ENCODE measurements around the gene FAM193A. TPM values are rescaled to one million over a fixed set of nuclear protein-coding genes. Genes with fewer than 3 reads are reported as not detected.

The FAM193A gene
- total RNA-seq, 1 donor from 2014 or later: 28.8 TPM

DNA sequence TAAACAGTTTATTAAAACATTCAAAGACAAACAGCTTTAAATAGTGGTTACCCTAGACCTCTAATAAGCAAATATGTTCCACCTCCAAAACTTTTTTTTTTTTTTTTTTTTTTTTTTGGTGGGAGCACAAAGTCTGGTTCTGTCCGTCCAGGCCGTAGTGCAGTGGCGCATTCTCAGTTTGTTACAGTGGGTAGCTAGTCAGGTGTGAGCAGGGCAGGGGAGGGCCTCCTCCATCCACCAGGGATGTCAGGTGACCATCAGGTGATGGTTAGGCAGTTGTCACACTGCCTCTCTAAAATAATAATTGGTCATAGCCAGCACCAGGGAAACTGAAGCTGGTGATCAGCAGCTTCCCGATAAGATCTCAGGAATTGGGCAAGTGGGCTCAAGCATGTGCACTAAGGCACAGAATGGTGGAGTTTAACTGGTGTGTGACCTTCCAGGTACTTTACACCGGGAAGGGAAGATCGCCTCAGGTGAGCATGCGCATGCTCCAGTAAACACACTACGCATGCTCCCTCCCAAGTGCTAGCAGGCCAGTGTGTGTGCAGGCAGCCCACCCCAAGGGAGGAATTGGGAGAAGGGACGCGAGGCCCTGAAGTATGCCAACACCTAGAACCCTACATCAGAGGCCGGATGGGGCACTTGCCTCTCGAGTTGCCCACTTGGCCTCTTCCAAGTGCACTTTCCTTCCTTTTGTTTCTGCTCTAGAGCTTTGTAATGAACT, 192.5 kb downstream of the FAM193A start:
- H3K9me3 Mint-ChIP-seq (ENCODE audit: unreplicated experiment): no peaks in the 10 kb centered on the region
- no peak overlapping the region for H3K4me3 Mint-ChIP-seq (ENCODE audit: unreplicated experiment)
- no peak for TF ChIP-seq EZH2 (IDR thresholded peaks at IDR 0.05; ENCODE audit: insufficient read depth, low read length)
- TF ChIP-seq, protein P1, sequence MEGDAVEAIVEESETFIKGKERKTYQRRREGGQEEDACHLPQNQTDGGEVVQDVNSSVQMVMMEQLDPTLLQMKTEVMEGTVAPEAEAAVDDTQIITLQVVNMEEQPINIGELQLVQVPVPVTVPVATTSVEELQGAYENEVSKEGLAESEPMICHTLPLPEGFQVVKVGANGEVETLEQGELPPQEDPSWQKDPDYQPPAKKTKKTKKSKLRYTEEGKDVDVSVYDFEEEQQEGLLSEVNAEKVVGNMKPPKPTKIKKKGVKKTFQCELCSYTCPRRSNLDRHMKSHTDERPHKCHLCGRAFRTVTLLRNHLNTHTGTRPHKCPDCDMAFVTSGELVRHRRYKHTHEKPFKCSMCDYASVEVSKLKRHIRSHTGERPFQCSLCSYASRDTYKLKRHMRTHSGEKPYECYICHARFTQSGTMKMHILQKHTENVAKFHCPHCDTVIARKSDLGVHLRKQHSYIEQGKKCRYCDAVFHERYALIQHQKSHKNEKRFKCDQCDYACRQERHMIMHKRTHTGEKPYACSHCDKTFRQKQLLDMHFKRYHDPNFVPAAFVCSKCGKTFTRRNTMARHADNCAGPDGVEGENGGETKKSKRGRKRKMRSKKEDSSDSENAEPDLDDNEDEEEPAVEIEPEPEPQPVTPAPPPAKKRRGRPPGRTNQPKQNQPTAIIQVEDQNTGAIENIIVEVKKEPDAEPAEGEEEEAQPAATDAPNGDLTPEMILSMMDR (IDR thresholded peaks at IDR 0.05; ENCODE audit: insufficient read depth, low read depth, low read length): no peak
- H3K79me2 ChIP-seq (ENCODE audit: insufficient read depth, low read length): no peaks in the 10 kb centered on the region
- peaks cover 21% of the 10 kb centered on the region for H3K36me3 Mint-ChIP-seq (ENCODE audit: low read depth, unreplicated experiment)
- no peaks in the 10 kb centered on the region for H3K4me1 ChIP-seq (ENCODE audit: insufficient read depth, low read length)
- FAIRE-seq (no peak), DNase-seq (ENCODE audit: low read depth) (no peak)
- no peaks in the 10 kb centered on the region for H3K27me3 Mint-ChIP-seq (ENCODE audit: low read depth, unreplicated experiment)
- H3K4me3 ChIP-seq (ENCODE audit: insufficient read depth, low read depth, low read length): no peak overlapping the region
- no peaks in the 10 kb centered on the region for H3K4me1 Mint-ChIP-seq (ENCODE audit: low read depth, unreplicated experiment)
- H3K36me3 ChIP-seq (ENCODE audit: insufficient read depth, low read length): peaks cover 7% of the 10 kb centered on the region
- H2AFZ ChIP-seq (ENCODE audit: low read depth, low read length): no peak overlapping the region
- no peak overlapping the region for H3K9ac ChIP-seq (ENCODE audit: low read length)
- no peak overlapping the region for H3K27ac ChIP-seq (ENCODE audit: low read depth, low read length)
- no peaks in the 10 kb centered on the region for H3K9me3 ChIP-seq (ENCODE audit: insufficient read depth, low read depth, low read length)
- H4K20me1 ChIP-seq (ENCODE audit: insufficient read depth, low read length): no peaks in the 10 kb centered on the region
- no peak overlapping the region for H3K27ac Mint-ChIP-seq (ENCODE audit: unreplicated experiment)
- no peak overlapping the region for H3K4me2 ChIP-seq (ENCODE audit: low read length)
- no peaks in the 10 kb centered on the region for H3K27me3 ChIP-seq (ENCODE audit: insufficient read depth, low read length)

- H3K79me2 ChIP-seq (ENCODE audit: insufficient read depth, low read length): no peaks in the 10 kb centered on the region
- no peaks in the 10 kb centered on the region for H4K20me1 ChIP-seq (ENCODE audit: insufficient read depth, low read length)
- Mint-ChIP-seq H3K27ac (ENCODE audit: unreplicated experiment) (no peak overlapping the region), H3K36me3 (ENCODE audit: low read depth, unreplicated experiment) (peaks cover 22% of the 10 kb centered on the region), H3K9me3 (ENCODE audit: unreplicated experiment) (no peaks in the 10 kb centered on the region), H3K4me1 (ENCODE audit: low read depth, unreplicated experiment) (no peaks in the 10 kb centered on the region), H3K4me3 (ENCODE audit: unreplicated experiment) (no peak overlapping the region), H3K27me3 (ENCODE audit: low read depth, unreplicated experiment) (no peaks in the 10 kb centered on the region)
- H3K36me3 ChIP-seq (ENCODE audit: insufficient read depth, low read length): peaks cover 7% of the 10 kb centered on the region
- H3K4me2 ChIP-seq (ENCODE audit: low read length): no peak overlapping the region
- no peaks in the 10 kb centered on the region for H3K9me3 ChIP-seq (ENCODE audit: insufficient read depth, low read depth, low read length)
- no peaks in the 10 kb centered on the region for H3K27me3 ChIP-seq (ENCODE audit: insufficient read depth, low read length)
- H3K4me1 ChIP-seq (ENCODE audit: insufficient read depth, low read length): no peaks in the 10 kb centered on the region
- TF ChIP-seq EZH2 (IDR thresholded peaks at IDR 0.05; ENCODE audit: insufficient read depth, low read length): no peak
- TF ChIP-seq, protein P1 (IDR thresholded peaks at IDR 0.05; ENCODE audit: insufficient read depth, low read depth, low read length): no peak
- no peak overlapping the region for H3K4me3 ChIP-seq (ENCODE audit: insufficient read depth, low read depth, low read length)
- H3K9ac ChIP-seq (ENCODE audit: low read length): no peak overlapping the region
- FAIRE-seq (no peak), DNase-seq (ENCODE audit: low read depth) (no peak)
- no peak overlapping the region for H3K27ac ChIP-seq (ENCODE audit: low read depth, low read length)
- H2AFZ ChIP-seq (ENCODE audit: low read depth, low read length): no peak overlapping the region
These were observed 193.1 kb downstream of the FAM193A start for GRCh38 chr4:2729533-2729875.

DNA sequence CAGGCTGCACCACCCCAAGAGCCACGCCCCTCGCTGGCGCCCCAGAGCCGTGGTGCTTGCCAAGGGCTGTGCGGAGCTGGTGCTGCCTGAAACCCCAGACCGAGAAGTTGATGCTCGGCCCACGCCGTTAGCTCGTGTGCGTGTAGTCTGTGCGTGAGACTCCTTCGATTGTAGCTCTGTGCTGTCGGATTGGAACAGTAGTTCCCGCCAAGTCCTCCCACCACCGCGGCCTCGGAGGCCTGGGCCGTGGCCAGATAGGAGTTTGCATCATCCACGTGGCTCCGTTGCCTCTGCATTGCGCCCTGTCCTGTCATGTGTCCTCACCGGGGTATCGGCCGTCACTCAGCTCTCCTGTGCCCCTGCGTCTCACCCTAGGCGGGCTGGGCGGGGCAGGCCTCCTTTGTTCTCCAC, 195.5 kb downstream of the FAM193A start:
- H3K9ac ChIP-seq (ENCODE audit: low read length): no peak overlapping the region
- H3K4me3 Mint-ChIP-seq (ENCODE audit: unreplicated experiment): no peak overlapping the region
- no peaks in the 10 kb centered on the region for H3K4me1 Mint-ChIP-seq (ENCODE audit: low read depth, unreplicated experiment)
- no peak overlapping the region for H3K4me2 ChIP-seq (ENCODE audit: low read length)
- peaks cover 7% of the 10 kb centered on the region for H3K36me3 ChIP-seq (ENCODE audit: insufficient read depth, low read length)
- DNase-seq (ENCODE audit: low read depth): no peak
- no peaks in the 10 kb centered on the region for H3K9me3 ChIP-seq (ENCODE audit: insufficient read depth, low read depth, low read length)
- H3K27ac ChIP-seq (ENCODE audit: low read depth, low read length): no peak overlapping the region
- TF ChIP-seq EZH2 (IDR thresholded peaks at IDR 0.05; ENCODE audit: insufficient read depth, low read length): no peak
- TF ChIP-seq, protein P1 (IDR thresholded peaks at IDR 0.05; ENCODE audit: insufficient read depth, low read depth, low read length): no peak
- no peak overlapping the region for H2AFZ ChIP-seq (ENCODE audit: low read depth, low read length)
- H3K4me1 ChIP-seq (ENCODE audit: insufficient read depth, low read length): no peaks in the 10 kb centered on the region
- no peaks in the 10 kb centered on the region for H3K79me2 ChIP-seq (ENCODE audit: insufficient read depth, low read length)
- H4K20me1 ChIP-seq (ENCODE audit: insufficient read depth, low read length): no peaks in the 10 kb centered on the region
- H3K36me3 Mint-ChIP-seq (ENCODE audit: low read depth, unreplicated experiment): peaks cover 30% of the 10 kb centered on the region
- no peak for FAIRE-seq
- H3K9me3 Mint-ChIP-seq (ENCODE audit: unreplicated experiment): no peaks in the 10 kb centered on the region
- no peaks in the 10 kb centered on the region for H3K27me3 ChIP-seq (ENCODE audit: insufficient read depth, low read length)
- H3K27ac Mint-ChIP-seq (ENCODE audit: unreplicated experiment): no peak overlapping the region
- no peaks in the 10 kb centered on the region for H3K27me3 Mint-ChIP-seq (ENCODE audit: low read depth, unreplicated experiment)
- H3K4me3 ChIP-seq (ENCODE audit: insufficient read depth, low read depth, low read length): no peak overlapping the region
